Gastrocnemius medialis (tissue), 4 donors: ENCODE results near the gene PPP1R13L. TPM values are rescaled to one million over a fixed set of nuclear protein-coding genes. Genes with fewer than 3 reads are reported as not detected.

Experiments used
- ATAC-seq, 2 donors: fragments of 150-250 bp; one replicate each; pipeline ENCODE4 v1.9.1; 2016
- DNase-seq, 2 donors: peaks; one replicate each; pipeline ENCODE4 v3.0.0-alpha.2; 2019
- H3K27ac ChIP-seq, 4 donors: fragments of 200-600 bp; sonication (generic); 1 replicate in 1 of 4; 2 replicates in 3 of 4; pipeline ENCODE4 v1.5.1; 2016 to 2018; ENCODE audit warnings: mild to moderate bottlenecking in 2 of 4, moderate library complexity in 1 of 4
- H3K27me3 ChIP-seq, 3 donors: fragments of 200-600 bp; sonication (generic) in 2 of 3; 1 replicate in 1 of 3; 2 replicates in 2 of 3; pipeline versions ENCODE4 v1.5.1 to v1.6.0; 2016 to 2019; ENCODE audit warnings: mild to moderate bottlenecking in 1 of 3, moderate library complexity in 1 of 3
- H3K36me3 ChIP-seq, 2 donors: fragments of 200-600 bp; sonication (generic) in 1 of 2; one replicate each; pipeline ENCODE4 v1.5.1; 2017 to 2018
- H3K4me1 ChIP-seq, 2 donors: fragments of 200-600 bp; sonication (generic) in 1 of 2; one replicate each; pipeline ENCODE4 v1.5.1; 2016 to 2017; ENCODE audit warnings: mild to moderate bottlenecking in 2 of 2
- H3K4me3 ChIP-seq, 4 donors: fragments of 200-600 bp; sonication (generic) in 3 of 4; 1 replicate in 1 of 4; 2 replicates in 3 of 4; pipeline ENCODE4 v1.5.1; 2016 to 2019; ENCODE audit warnings: mild to moderate bottlenecking in 2 of 4
- H3K9me3 ChIP-seq, 3 donors: fragments of 200-600 bp; sonication (generic) in 2 of 3; 1 replicate in 1 of 3; 2 replicates in 2 of 3; pipeline ENCODE4 v1.5.1; 2016 to 2019
- POLR2A ChIP-seq, 2 donors: fragments of 450-650 bp; IDR thresholded peaks; one replicate each; pipeline ENCODE4 v1.6.1; 2017; ENCODE audit warnings: antibody characterized with exemption in 2 of 2, mild to moderate bottlenecking in 2 of 2, moderate library complexity in 2 of 2
- in situ Hi-C, 4 donors: fragments of 200-750 bp; cut with MboI; loops; one replicate each; pipeline versions ENCODE4 v1.15.0 to v1.8.0; 2017; ENCODE audit warnings: low sequenced_read_pairs in 4 of 4
- intact Hi-C: fragments of 100-400 bp; cut with DNase I; formaldehyde crosslinking; loops from one replicate; pipeline ENCODE4 v1.15.1; 2023; ENCODE audit warnings: low total_unique reads
- total RNA-seq, 4 donors: library from RNA; depleted of rRNA; stranded (reverse); fragments of >200 nt; gene quantifications; one replicate each; pipeline versions ENCODE4 v1.1.0 to v1.2.3, GENCODE V29; 2016
- TF ChIP-seq, protein P1 (sequence below), 5 experiments: fragments of 450-650 bp in 3 of 5; fragments of 200-600 bp in 2 of 5; sonication (generic) in 2 of 5; IDR thresholded peaks in 4 of 5; conservative IDR thresholded peaks in 1 of 5; 1 replicate in 4 of 5; 2 replicates in 1 of 5; pipeline ENCODE4 v1.5.1; 2016 to 2019; ENCODE audit warnings: antibody characterized with exemption in 5 of 5, mild to moderate bottlenecking in 3 of 5, moderate library complexity in 3 of 5

The PPP1R13L gene
- total RNA-seq, 4 donors from 2014 or later: 1.1 to 6.9 (median 1.5) TPM

DNA sequence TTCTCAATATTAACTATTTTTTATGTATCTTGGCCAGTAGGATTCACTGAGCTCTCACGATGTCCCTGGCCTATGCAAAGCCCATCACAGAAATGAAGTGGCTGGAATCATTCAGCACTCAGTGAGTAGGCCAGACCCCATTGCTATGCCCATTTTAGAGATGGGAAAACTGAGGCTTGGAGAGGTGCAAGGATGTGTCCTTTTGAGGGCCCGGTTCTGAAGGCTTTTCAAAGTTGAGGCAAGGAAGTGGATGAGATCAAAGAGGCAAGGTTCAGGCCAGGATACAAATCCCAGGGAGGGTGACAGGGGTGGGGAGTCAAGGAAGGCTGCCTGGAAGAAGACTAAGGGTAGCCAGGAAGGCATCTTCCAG lies 37.5 kb upstream of the PPP1R13L start:
- in situ Hi-C loops: loop anchor here in 1 of 4 donors (5.0 kb wide), 1 partner anchor 35 kb away; no protein-coding TSS in a partner anchor
- Histone ChIP-seq H3K36me3 (no peaks in the 10 kb centered on the region), H3K27ac (peak overlapping the region; percentile 91 to 97 (median 92)), H3K27me3 (no peaks in the 10 kb centered on the region), H3K9me3 (no peaks in the 10 kb centered on the region), H3K4me1 (peaks cover 15 to 27% of the 10 kb centered on the region in 2 donors), H3K4me3 (no peak overlapping the region)
- intact Hi-C loops: loop anchor here (2.0 kb wide), 1 partner anchor 14 kb away; no protein-coding TSS in a partner anchor
- ATAC-seq (no peak), DNase-seq (no peak)
- TF ChIP-seq POLR2A (IDR thresholded peaks at IDR 0.05): no peak
- TF ChIP-seq, protein P1, sequence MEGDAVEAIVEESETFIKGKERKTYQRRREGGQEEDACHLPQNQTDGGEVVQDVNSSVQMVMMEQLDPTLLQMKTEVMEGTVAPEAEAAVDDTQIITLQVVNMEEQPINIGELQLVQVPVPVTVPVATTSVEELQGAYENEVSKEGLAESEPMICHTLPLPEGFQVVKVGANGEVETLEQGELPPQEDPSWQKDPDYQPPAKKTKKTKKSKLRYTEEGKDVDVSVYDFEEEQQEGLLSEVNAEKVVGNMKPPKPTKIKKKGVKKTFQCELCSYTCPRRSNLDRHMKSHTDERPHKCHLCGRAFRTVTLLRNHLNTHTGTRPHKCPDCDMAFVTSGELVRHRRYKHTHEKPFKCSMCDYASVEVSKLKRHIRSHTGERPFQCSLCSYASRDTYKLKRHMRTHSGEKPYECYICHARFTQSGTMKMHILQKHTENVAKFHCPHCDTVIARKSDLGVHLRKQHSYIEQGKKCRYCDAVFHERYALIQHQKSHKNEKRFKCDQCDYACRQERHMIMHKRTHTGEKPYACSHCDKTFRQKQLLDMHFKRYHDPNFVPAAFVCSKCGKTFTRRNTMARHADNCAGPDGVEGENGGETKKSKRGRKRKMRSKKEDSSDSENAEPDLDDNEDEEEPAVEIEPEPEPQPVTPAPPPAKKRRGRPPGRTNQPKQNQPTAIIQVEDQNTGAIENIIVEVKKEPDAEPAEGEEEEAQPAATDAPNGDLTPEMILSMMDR (IDR thresholded peaks at IDR 0.05 in 4 of 5, conservative IDR thresholded peaks at IDR 0.05 in 1 of 5): no peak

DNA sequence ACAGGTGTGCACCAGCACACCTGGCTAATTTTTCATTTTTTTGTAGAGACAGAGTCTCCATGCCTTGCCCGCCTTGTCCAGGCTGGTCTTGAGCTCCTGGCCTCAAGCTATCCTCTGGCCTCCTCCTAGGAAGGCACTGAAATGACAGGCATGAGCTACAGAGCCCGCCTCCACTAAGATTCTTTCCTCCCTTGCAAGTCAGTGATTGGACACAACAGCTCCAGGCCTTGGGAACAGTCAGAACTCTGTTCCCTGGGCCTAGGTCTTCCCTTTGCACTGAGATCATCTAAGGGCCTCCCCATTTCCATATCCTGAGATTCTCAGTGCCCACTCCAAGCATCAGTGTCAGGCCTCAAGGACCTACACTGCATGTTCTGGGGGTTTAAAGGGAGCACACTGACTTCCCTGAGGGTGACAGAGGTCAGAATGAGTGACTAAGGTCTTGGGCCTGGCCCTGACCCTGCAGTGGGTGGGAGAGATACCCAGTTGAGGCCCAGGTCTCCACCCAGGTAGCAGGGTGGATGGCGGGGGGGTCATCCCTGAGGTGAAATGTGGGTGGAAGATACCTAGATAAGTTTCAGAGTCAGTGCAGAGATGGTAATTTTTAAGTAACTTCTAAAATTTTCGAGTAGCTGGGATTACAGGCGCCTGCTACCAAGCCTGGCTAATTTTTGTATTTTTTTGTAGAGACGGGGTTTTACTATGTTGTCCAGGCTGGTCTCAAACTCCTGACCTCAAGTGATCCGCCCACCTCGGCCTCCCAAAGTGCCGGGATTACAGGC lies 36.2 kb upstream of the PPP1R13L start:
- Histone ChIP-seq H3K27me3 (no peaks in the 10 kb centered on the region), H3K27ac (peak overlapping the region; percentile 89 to 98 (median 98)), H3K4me1 (peaks cover 15 to 27% of the 10 kb centered on the region in 2 donors), H3K36me3 (no peaks in the 10 kb centered on the region), H3K4me3 (no peak overlapping the region), H3K9me3 (no peaks in the 10 kb centered on the region)
- in situ Hi-C loops: loop anchor here in 1 of 4 donors (5.0 kb wide), 1 partner anchor 36 kb away; no protein-coding TSS in a partner anchor
- no peak for TF ChIP-seq POLR2A (IDR thresholded peaks at IDR 0.05)
- TF ChIP-seq, protein P1 (IDR thresholded peaks at IDR 0.05 in 4 of 5, conservative IDR thresholded peaks at IDR 0.05 in 1 of 5): no peak
- DNase-seq (no peak), ATAC-seq (no peak)
- intact Hi-C loops: no loop called here

DNA sequence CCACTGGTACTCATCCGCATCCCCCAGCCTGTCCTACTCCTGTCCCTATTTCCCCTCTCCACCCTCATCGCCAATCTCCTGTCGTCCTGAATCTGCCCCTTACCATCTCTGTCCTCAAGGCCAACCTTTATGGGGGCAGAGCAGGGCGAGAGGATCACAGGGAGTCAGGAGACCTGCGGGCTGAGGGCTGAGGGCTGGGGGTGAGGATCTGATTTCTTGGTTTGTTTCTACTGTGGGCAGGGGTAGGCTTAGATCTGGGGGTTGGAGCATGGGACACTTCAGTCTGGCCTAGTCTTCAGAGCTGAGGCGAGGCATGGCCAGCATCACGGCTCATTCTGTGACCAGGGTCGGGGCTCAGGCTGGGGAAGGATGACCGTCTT lies 35.4 kb upstream of the PPP1R13L start:
- peaks cover 15 to 27% of the 10 kb centered on the region in 2 donors for H3K4me1 ChIP-seq
- peak overlapping the region; percentile 58 to 91 (median 66) for H3K4me3 ChIP-seq
- DNase-seq (no peak), ATAC-seq (no peak)
- H3K36me3 ChIP-seq: no peaks in the 10 kb centered on the region
- intact Hi-C loops (no loop called here), in situ Hi-C loops (loop anchor here in 1 of 4 donors (5.0 kb wide), 1 partner anchor 37 kb away; no protein-coding TSS in a partner anchor)
- H3K27me3 ChIP-seq: no peaks in the 10 kb centered on the region
- H3K9me3 ChIP-seq: no peaks in the 10 kb centered on the region
- TF ChIP-seq, protein P1 (IDR thresholded peaks at IDR 0.05 in 4 of 5, conservative IDR thresholded peaks at IDR 0.05 in 1 of 5): no peak
- TF ChIP-seq POLR2A (IDR thresholded peaks at IDR 0.05): no peak
- peak overlapping the region; percentile 89 to 98 (median 98) for H3K27ac ChIP-seq

DNA sequence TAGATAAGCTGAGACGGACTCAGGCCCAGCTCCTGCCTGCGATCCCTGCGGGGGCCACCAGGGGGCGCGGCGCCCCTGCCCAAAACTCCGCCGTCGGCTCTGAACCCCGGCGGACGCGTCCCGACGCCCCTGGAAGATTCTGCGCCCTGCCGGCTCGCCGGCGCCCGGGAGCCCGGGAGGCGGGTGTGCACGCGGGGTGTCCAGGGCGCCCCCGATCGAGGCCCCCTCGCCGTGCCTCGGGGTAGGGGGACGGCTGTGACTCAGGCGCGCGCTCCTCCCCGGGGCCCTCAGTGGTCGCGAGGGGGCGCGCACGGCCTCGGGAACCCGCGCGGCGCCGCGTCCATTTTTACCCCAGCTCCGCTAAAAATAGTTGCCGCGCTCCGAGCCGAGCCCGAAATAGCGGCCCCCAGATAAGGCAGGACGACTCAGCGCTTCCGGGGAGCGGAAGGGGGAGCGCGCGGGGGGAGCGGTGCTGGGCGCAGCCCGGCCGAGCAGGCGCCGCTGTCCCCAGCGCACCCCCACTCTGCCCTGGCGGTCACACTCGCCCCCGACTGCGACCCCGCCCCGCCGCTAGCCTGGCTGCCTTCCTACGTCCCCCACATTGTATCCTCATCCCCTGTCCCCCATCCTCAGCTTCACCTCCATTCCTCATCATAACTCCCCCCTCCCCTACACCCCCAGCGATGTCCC lies 34.8 kb upstream of the PPP1R13L start:
- H3K4me3 ChIP-seq: peak overlapping the region; percentile 58 to 91 (median 66)
- no peaks in the 10 kb centered on the region for H3K9me3 ChIP-seq
- H3K36me3 ChIP-seq: no peaks in the 10 kb centered on the region
- in situ Hi-C loops (loop anchor here (5.0 kb wide), 2 partner anchors 38 to 43 kb away; no protein-coding TSS in a partner anchor), intact Hi-C loops (loop anchor here (1.0 kb wide), 1 partner anchor 39 kb away; no protein-coding TSS in a partner anchor)
- H3K4me1 ChIP-seq: peaks cover 11 to 22% of the 10 kb centered on the region in 2 donors
- H3K27me3 ChIP-seq: no peaks in the 10 kb centered on the region
- TF ChIP-seq, protein P1 (IDR thresholded peaks at IDR 0.05 in 4 of 5, conservative IDR thresholded peaks at IDR 0.05 in 1 of 5): peak; percentile 98 to 100 (median 100)
- TF ChIP-seq POLR2A (IDR thresholded peaks at IDR 0.05): peak; percentile 55 to 79
- ATAC-seq (peak; percentile 80), DNase-seq (peak; percentile 80 to 90)
- H3K27ac ChIP-seq: peak overlapping the region; percentile 89 to 98 (median 98)
